HG02884 (cell line): ENCODE data around the gene MAN1B1.
"Not testable (repeated sequence)": the region's sequence is repeated elsewhere in the genome, so short reads cannot be mapped to it uniquely, and the experiment has no call there.

ENCODE experiments used
- ATAC-seq: cut with Tn5 transposase; IDR thresholded peaks from one replicate; pipeline ENCODE4 v1.9.1; 2021; ENCODE audit warnings: mild to moderate bottlenecking, moderate library complexity; ENCODE audit not compliant: unreplicated experiment

MAN1B1 gene

DNA sequence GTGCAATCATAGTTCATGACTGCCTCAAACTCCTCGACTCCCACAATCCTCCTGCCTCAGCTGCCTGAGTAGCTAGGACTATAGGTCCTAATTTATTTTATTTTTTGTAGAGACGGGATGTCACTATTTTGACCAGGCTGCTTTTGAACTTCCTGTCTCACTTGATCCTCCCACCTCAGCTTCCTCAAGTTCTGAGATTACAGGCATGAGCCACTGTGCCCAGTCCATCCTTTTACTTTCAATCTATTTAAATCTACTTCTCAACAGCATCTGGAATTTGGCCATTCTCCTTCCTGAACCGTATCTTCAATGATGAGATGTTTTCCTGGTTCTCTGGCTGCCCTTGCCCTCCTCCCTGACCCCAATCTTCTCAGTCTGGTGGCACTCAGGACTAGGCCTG lies 40.0 kb downstream of the MAN1B1 start:
- no peak for ATAC-seq

DNA sequence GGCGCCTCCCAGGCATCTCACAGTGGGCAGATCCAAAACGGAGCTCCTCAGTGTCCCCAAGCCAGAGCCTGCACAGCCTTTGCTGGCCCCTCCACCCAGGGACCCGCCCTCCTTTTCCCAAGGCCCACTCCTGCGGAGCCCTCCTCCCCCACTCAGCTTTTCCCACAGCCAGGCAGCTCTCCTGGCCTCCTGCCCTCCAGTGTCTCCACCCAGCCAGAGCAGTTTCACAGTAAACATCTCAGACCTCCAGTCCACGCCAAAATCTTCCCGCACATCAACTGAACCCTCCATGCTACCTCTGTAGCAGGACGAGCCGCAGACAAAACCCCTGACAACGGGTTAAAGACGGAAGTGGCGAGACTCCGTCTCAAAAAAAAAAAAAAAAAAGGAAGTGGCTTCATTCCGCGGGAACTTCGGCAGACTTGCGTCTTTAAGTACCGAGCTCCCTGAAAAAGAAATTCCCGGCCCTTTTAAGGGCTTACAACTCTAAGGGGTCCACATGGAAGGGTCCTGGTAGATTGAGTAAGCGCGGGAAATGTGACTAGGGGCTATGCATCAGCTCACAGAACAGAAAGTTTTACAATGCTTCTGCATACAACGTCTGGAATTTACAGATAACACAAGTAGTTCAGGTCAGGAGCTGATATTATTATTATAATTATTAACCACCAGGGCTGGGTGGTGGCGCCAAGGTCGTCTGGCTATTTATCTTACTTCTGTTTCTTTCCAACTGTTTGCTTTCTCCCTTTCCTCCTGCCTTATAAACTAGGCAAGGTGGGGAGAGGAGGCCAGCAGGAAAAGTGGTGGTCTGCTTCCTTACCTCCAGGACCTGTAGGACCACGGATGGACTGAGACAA lies 40.7 kb downstream of the MAN1B1 start:
- no peak for ATAC-seq

DNA sequence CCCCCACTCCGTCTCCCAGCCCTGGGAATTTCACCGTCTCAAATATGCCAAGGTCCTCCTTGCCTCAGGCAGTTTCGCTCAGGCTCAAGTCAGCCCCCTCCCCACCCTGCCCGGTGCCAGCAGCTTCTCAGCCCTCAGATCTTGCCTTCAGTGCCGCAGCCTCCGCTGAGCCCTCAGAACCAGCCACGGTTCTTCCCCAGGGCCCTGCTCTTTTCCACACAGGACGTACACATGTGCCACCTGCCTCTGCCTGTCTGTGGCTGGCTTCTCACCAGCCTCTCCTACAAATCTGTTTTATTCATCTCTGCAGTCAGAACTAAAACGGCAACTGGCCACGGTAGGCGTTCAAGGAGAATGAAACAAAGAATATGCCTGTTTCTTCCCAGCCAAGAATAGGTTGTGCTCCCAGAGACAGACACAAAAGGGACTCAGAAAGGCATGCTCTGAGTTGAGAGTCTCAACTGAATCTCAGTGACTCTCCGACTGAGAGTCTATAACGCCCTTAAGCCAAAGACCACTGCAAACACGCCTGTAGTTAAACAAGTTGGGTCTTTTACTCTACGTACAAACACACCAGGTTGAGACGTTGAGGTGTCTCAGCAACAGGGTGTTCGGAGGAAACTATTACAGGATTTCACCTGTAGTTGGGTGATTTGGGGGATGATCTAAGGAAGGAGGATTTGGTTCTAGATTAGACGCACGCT lies 41.5 kb downstream of the MAN1B1 start:
- no peak for ATAC-seq

DNA sequence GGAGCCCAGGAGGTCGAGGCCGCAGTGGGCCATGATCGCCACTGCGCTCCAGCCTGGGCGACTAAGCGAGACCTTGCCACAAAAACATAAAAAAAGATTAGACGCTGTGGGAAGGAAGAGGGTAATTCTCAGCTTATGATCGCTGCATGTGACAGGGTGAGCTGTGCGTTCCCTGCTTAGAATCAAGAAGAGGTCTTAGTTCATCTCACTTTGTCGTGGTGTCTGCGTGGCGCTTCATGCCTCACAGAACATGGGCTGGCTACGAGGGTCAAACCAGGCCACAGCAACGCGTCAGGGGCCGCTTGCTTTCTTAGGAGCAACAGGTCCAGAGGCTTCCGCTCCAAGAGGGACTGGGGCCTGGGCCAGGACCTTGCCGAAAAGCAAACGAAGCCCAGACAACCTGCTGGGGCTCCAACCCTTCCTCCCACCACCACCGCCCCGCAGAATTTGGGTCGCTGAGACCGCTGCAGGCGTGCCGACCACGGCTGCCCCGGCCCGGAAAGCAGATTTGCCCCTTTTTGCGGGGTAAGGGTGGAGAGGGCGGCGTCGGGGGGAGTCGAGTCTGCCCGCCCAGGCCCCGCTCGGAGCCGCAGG lies 42.2 kb downstream of the MAN1B1 start:
- no peak for ATAC-seq

DNA sequence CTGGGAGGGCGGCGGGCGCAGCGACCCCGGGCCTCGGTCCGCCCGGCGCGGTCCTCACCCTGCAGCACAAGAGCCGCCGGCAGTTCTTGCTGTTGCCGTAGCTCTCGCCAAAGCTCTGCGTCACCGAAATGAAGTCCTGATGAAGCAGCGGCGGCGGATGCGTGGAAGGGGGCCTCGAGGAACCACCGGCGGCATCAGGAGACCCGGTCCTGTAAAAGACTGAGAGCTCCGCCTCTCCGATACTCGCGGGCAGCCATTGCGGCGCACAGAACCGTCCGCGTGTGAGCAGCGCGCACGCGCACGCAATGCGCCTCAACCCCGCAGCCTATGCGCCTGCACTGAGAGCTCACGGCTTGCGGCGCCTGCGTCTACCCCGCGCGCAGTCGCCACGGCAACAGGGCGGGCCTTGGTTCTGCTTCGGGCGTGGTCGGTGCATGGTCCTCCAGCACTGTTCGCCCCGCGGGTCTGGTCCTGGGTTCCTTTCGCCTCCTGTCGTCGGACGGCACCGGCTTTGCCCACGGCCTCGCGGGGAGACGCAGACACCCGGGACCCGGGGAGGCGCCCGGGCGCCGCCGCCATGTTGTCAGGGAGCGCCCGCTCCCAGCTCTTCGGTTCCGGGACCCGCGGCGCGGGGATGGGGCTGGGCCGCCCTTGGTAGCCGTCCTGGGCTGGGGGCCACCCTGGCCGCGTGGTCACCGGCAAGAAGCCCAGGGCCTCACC lies 42.8 kb downstream of the MAN1B1 start:
- ATAC-seq = peak; percentile 84

DNA sequence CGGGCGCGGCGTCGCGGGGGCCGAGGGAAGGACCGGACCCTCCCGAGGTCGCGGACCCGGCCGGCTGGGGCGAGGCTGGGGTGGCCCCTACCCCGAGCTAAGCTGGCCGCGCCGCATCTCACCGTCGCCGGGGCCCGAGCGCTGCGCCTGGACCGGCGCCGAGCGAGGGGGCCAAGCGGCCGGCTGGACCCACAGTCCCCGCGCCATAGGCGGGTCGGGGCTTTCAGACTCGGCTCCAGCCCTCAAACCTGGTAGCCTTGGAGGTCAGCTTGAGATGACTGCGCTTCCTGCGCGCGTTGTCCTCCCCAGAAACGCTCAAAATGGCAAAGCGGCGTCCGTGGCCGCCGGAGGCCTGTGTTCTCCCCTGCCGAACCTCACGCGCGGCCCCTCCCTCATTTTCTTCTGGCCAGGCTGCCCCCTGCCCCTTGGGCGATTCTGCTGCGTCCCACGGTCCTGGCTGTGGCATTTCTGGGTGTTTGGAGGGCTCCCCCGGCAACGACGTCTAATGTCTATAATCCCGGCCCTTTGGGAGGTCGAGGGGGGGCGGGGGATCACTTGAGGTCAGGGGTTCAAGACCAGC lies 43.5 kb downstream of the MAN1B1 start:
- ATAC-seq = no peak

DNA sequence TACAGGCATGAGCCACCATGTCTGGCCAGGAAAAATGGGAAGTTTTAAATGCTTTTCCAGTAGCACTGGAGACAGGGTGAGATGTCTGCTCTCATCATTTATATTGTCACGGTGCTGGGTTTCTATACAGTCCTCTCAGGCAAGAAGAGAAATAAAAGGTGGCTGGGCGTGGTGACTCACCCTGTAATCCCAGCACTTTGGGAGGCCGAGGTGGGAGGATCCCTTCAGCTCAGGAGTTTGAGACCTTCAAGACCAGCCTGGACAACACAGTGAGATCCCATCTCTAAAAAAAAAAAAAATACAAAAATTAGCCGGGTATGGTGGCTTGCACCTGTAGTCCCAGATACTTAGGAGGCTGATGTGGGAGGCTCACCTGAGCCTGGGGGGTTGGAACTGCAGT lies 47.4 kb downstream of the MAN1B1 start:
- ATAC-seq = no peak

DNA sequence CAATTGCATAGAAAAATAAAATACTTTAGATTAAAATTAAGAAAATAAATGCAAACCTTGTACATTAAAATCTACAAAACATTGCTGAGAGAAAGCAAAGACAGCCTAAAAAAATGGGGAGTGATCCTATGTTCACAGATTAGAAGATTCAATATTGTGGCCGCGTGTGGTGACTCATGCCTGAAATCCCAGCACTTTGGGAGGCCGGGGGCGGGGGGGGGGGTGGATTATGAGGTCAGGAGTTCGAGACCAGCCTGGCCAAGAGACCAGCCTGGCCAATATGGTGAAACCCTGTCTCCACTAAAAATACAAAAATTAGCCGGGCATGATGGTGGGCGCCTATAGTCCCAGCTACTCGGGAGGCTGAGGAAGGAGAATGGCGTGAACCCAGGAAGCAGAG lies 48.4 kb downstream of the MAN1B1 start:
- not testable (repeated sequence) for ATAC-seq

DNA sequence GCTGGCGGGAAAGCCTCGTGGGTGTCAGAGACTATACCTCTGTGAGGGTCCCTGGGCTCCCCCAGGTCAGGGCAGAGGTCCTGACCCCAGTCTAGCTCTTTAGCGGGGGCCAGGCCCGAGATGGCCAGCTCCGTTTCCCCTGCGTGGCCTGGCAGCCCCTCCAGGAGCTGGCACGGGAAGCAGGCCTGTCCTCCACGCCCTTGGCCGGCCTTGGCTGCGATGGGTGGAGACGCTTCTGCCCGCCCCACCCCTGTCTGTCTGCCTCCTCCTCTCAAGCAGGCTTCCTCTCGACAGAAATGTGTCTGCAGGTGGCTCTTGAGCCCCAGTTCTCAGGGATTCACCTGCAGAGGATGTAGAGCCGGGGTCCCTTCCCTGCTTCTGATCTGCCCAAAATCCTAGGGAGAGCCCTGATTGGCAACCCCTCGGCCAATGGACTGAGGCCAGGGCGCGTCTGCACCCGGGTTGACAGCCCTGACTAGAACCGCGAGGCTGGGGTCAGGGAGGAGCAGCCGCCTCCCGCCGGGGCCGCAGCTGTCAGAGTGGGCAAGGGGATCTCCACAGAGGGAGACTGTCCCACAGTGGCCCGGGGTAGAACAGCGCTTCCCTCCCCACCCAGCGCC lies 49.6 kb downstream of the MAN1B1 start:
- no peak for ATAC-seq

DNA sequence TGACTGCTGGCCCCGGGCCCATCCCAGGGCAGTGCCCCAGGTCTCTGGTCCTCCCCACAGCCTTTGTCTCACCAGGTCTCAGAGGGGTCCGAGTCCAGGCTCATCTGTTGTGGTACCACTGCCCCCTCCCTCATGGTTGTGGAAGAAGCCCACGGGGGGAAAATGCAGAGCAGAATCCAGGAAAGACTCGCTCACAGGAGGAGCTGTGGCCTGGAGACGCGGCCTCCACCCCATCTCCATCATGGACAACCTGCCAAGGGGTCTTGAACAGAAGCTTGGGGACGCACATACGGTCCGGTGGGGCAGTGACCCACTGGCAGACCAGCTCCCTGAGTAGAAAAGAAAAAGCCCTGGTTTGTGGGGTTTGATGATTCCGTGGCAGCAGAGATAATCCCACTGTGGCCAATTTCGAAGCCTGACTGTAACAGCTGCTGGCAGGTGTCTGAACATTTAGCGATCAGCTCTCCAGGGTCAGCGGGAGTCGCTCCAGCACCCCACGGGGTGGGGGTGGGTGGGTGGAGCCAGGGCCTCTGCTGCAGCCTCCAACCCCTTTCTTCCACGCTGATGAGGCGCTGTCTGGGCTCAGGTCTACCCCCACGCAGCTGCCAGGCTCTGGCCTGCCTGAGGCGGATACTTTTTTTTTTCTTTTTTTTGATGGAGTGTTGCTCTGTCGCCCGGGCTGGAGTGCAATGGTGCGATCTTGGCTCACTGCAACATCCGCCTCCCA lies 50.3 kb downstream of the MAN1B1 start:
- no peak for ATAC-seq

DNA sequence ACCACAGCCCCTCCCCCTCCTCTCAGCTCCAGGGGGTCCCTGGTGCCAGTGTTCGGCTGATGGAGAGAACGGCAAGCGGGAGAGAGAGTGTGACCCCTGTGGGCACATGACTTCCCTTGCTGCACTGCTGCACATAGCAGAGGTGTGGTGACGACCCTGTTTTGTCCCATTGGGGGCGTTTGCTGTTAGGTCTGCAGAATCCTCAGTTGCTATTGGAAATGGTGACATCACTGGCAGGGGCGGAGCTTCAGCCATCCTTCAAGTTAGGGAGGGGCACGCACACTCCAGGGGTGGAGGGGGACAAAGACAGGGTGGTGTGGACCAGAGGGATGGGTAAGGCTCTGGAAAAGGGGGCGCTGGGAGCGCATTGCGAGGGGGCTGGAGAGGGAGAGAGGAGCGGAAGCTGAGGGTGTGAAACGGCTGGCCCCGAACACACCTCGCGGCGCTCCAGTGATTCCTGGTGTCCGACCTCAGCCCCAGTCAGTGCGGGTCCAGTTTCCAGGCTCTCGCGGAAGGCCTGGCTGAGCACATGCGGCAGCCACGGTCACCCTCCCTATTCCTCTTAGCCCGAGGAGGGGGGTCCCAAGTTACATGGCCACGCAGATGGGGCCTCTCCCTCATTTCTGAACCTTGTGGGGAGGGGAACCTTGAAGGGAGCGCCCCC lies 51.4 kb downstream of the MAN1B1 start:
- no peak for ATAC-seq

DNA sequence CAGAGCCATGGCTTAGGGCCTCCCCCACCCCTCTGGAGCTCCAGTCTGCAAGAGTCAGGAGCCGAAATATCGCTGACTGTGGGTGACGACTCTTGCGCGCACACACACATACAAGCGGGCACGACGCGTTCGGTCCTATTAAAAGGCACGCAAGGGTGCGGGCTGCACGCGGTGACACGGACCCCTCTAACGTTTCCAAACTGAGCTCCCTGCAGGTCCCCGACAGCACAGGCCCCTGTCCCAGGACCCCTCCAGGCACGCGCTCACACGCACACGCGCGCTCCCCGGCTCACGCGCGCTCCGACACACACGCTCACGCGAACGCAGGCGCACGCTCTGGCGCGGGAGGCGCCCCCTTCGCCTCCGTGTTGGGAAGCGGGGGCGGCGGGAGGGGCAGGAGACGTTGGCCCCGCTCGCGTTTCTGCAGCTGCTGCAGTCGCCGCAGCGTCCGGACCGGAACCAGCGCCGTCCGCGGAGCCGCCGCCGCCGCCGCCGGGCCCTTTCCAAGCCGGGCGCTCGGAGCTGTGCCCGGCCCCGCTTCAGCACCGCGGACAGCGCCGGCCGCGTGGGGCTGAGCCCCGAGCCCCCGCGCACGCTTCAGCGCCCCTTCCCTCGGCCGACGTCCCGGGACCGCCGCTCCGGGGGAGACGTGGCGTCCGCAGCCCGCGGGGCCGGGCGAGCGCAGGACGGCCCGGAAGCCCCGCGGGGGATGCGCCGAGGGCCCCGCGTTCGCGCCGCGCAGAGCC lies 52.1 kb downstream of the MAN1B1 start, which contains the start of gene GRIN1:
GRIN1 (plus strand) TSS at position 433 of the 746 bp plus-strand sequence. CDS start 333 bp downstream, outside the sequence.
- no peak for ATAC-seq

DNA sequence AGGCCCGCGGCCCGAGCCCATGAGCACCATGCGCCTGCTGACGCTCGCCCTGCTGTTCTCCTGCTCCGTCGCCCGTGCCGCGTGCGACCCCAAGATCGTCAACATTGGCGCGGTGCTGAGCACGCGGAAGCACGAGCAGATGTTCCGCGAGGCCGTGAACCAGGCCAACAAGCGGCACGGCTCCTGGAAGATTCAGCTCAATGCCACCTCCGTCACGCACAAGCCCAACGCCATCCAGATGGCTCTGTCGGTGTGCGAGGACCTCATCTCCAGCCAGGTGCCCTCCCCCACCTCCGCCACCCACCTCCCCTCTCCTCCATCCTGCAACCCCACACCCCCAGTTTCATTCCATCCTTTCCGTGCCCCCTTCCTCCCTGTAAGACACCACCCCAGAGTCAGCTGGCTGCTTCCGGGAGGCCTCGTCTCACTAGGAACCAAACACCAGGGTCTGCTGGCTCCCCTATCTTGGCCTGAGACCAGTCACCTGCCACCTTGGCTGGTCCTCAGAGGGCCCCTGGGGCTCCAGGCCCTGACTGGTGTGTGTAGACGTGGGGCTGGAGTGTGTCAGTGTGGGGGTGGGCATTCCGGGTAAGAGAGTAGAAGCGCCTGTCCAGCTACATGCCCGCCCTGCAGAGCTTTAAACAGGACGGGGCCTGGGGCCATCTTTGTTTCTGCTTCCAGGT lies 52.8 kb downstream of the MAN1B1 start:
- no peak for ATAC-seq

DNA sequence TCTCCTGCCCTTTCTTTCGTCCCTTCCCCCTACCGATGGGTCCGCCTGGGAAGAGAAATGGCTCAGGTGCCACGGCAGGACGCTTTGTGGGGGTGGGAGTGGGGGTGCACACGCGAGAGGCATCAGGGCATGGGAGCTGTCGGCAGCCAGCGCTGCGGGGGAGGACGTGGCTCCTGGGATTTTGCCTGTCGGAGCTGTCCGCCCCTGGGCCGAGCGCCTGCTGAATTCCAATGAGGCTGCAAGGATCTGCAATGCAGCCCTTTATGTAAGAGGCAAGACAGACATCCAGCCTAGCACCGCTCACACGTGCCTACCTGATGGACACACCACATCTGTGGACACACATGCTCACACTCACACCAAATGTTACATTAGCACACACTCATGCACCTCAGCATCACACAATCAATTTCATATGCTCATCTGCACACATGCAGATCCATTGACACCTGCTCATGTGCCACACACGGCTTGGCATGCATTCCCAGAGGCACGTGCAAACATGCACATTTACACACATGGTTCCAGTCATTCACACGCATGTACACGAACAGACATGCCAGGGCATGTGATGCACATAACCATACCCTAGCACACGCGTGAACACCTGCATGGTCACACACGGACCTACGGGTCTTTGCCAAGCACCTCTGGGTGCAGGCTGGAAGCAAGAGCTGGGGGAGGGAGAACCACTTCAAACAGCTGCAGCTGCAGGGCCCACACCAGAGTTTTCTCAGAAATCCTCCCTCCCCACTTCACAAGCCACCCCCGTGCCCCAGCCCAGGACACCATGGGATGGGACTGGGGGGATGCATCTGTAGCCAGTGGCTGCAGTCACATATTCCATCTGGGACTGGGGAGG lies 53.6 kb downstream of the MAN1B1 start:
- ATAC-seq = no peak

DNA sequence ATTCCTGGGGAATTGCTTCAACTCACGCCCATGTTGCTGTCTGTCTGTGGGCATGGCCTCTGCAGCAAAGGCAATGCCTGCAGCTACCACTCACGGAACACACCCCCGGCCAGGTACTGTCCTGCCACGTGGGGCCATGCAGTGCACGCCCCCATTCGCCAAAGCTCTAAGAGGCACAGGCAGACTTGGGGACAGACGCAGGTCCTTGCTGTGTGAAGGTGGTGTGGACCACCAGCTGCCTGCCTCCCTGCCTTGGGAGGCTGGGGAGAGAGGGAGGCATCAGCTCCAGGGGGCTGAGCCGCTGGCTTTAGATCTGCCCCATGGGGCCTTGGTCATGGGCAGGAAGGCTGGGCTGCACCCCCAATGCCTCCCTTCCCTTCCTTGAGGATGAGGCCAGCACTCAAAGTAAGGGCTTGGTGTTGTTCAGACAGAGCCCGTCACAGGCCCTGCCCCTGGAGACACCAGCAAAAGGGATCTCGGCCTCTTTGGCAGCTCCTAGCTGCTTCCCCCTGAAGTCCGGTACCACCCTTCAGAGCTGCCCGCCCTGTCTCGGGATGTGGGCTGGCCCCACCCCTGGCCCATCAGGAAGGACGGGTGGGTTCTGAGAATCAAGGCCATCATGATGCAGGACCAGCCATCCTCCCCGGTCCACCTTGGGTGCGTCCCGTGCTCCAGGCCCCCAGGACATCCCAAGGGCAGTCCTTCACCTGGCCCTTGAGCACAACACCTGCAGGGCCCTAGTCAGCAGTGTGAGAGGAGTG lies 54.4 kb downstream of the MAN1B1 start:
- no peak for ATAC-seq
